Activated naive CD8-positive, alpha-beta T cell (primary cell): ENCODE results near the gene ANTXRL.

Source experiments
- H3K27ac Mint-ChIP-seq: one replicate; pipeline ENCODE4 v1.8.0; 2021; ENCODE audit warnings: mixed read lengths
- H3K27me3 Mint-ChIP-seq: one replicate; pipeline ENCODE4 v1.8.0; 2021; ENCODE audit warnings: mixed read lengths
- H3K36me3 Mint-ChIP-seq: one replicate; pipeline ENCODE4 v1.8.0; 2021; ENCODE audit warnings: mixed read lengths
- H3K4me1 Mint-ChIP-seq: one replicate; pipeline ENCODE4 v1.8.0; 2021; ENCODE audit warnings: low read depth, mixed read lengths
- H3K4me3 Mint-ChIP-seq: one replicate; pipeline ENCODE4 v1.8.0; 2021; ENCODE audit warnings: mild to moderate bottlenecking, mixed read lengths
- H3K9me3 Mint-ChIP-seq: one replicate; pipeline ENCODE4 v1.8.0; 2021; ENCODE audit warnings: low read depth, mixed read lengths

The ANTXRL gene

DNA sequence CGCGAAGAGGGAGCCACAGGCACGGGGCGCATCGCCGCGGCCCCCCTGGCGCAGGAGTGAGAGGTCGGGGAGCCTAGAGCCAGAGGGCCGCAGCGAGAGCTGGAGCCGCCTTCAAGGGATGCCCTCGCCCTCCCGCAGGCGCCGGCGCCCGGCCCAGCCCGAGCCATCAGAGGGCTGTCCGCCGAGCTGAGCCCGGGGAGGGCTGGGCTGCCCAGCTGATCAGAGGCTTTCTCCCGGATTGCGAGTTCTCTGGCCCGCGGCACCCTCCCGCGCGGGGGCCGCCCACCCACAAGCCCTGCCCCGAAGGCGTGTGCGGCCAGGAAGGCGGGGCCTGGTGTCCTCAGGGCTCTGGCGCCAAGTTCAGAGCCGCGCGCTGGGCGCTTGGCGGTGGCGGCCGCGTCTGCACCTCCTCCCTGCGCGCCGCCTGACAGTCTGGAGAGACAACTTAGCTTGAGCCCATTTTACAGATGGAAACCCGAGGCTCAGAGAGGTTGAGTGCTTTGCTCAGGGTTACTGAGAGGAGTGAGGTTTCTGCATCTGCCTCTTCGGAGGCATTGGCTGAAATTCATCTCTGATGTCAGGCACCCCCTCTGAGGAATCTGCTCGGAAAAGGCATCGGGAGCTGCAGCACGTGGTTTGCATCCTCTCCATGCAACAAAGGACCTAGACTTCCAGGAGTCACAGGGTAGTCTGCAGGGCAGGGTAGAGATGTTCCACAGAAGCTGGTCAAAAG, 3.8 kb upstream of the ANTXRL start:
- peak overlapping the region; percentile 86 for H3K4me3 Mint-ChIP-seq
- H3K27ac Mint-ChIP-seq, result no peak overlapping the region
- H3K27me3 Mint-ChIP-seq, result no peaks in the 10 kb centered on the region
- no peaks in the 10 kb centered on the region for H3K9me3 Mint-ChIP-seq
- H3K36me3 Mint-ChIP-seq, result no peaks in the 10 kb centered on the region
- peaks cover 18% of the 10 kb centered on the region for H3K4me1 Mint-ChIP-seq

DNA sequence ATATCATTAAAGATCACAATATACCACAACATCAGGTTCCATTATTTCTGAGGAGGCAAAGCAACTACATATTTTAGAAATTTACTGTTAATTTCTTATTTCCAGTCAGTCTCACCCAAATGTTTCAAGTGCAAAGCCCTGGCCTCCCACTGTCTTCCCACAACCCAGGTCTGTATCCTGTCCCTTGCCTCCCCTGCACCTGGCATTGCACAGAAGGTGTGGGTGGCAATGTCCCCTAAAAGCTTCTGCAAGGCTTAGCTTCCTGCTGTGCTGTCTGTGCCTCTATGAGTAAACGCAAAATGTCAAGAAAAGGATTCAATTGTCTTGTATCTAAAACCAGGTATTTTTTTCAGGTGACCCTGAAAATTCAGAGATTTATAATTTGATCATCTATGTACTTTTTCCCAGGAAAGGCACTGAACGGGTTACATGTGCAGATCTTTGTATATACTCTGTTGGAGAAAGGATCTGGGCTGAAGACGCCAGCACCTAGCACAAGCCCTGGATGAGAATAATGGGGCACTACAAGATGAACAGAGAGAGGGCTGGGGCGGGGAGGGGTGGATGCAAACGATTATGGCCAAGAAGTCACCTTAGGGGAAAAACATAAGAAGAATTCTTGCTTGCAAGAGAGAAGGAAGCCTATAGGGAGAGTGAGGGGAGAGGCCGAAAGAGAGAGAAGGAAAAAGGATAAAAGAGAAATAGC, 3.1 kb upstream of the ANTXRL start:
- H3K27ac Mint-ChIP-seq, result no peak overlapping the region
- H3K4me1 Mint-ChIP-seq, result peaks cover 18% of the 10 kb centered on the region
- H3K9me3 Mint-ChIP-seq, result no peaks in the 10 kb centered on the region
- H3K27me3 Mint-ChIP-seq, result no peaks in the 10 kb centered on the region
- peak overlapping the region; percentile 86 for H3K4me3 Mint-ChIP-seq
- no peaks in the 10 kb centered on the region for H3K36me3 Mint-ChIP-seq

DNA sequence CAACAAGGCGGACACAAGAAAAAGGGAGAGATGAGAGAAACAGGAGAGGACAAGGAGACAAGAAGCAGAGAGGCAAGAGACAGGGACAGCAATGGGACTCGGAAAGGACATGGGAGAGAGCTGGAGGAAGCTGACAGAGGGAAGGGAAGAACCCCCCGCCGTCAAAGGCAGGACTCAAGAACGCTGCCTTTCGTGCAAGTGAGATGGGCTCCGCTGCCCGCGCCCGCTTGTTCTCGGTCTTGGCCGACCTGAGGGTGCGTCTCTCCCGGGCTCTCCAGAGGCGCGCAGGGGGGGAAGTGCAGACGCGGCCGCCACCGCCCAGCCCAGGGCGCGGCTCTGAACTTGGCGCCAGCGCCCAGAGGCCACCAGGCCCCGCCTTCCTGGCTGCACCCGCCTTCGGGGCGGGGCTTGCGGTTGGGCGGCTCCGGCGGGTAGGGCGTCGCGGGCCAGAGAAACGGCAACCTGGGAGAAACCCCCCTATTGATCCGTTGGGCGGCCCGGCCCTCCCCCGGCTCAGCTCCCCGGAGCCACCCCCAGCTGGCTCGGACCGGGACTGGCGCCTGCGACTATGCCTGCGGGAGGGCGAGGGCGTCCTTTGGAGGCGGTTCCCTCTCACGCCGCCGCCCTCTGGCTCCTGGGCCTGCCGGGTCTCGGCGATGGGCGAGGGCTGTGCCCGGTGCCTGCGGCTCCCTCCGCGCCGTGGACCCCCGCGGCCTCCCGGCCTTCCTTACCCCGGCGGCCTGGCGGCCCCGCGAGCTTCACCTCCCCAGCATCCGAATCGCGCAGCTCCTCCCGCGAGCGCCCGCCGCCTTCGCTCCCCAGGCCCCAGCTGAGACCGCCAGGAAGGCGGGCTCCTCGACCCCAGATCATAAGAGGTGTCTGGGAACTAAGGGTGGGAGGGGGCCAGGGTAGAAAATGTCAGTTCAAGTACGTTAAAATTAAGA, 2.2 kb upstream of the ANTXRL start:
- Mint-ChIP-seq H3K27ac (no peak overlapping the region), H3K27me3 (no peaks in the 10 kb centered on the region), H3K4me3 (peak overlapping the region; percentile 86), H3K9me3 (no peaks in the 10 kb centered on the region), H3K4me1 (peaks cover 18% of the 10 kb centered on the region), H3K36me3 (no peaks in the 10 kb centered on the region)

DNA sequence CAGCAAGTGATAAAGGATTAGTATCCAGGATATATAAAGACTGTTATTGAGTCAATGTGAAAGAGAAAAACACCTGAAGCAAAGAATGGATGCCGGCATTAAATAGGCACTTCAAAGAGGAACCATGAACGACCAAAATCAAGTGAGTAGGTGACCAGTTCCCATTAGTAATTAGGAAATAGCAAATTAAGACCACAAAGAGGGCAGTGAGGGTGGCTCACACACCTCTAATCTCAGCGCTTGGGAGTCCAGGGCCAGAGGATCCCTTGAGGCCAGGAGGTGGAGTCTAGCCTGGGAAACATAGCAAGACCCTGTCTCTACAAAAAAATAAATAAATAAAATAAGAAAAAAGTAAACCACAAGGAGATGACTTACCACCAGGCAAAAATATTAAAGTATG, 1.5 kb upstream of the ANTXRL start:
- Mint-ChIP-seq H3K27ac (no peak overlapping the region), H3K36me3 (no peaks in the 10 kb centered on the region), H3K9me3 (no peaks in the 10 kb centered on the region), H3K4me3 (peak overlapping the region; percentile 82), H3K27me3 (no peaks in the 10 kb centered on the region), H3K4me1 (peaks cover 18% of the 10 kb centered on the region)

DNA sequence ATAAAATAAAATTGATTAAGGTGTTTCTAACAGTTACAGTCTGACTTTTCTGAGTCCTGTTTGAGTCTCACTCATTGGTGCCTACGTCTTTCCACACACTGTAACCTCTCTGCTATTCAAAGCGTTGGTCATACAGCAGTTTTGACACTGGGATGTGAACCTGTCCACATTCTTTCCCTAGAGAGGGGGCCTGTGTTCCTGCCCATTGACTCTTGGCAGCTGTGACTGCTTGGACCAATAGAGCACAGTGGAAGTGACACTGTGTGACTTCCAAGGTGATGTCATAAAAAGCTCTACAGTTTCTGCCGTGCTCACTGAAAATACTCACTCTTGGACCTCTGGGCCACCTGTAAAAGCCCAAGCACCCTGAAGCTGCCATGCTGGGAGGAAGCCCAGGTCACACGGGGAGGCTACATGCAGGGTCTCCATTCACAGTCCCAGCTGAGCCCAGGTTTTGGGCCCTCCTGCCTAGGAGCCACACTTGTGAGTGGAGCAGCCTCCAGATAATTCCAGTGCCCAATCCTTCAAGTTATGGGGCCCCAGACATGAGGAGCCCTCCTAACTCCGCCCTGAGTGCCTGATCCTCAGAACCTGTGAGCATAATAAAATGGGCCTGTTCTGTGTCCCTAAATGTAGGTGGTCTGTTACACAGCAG, 704 bp upstream of the ANTXRL start:
- no peaks in the 10 kb centered on the region for H3K27me3 Mint-ChIP-seq
- H3K9me3 Mint-ChIP-seq, result no peaks in the 10 kb centered on the region
- H3K36me3 Mint-ChIP-seq, result no peaks in the 10 kb centered on the region
- H3K27ac Mint-ChIP-seq, result no peak overlapping the region
- peaks cover 18% of the 10 kb centered on the region for H3K4me1 Mint-ChIP-seq
- no peak overlapping the region for H3K4me3 Mint-ChIP-seq

DNA sequence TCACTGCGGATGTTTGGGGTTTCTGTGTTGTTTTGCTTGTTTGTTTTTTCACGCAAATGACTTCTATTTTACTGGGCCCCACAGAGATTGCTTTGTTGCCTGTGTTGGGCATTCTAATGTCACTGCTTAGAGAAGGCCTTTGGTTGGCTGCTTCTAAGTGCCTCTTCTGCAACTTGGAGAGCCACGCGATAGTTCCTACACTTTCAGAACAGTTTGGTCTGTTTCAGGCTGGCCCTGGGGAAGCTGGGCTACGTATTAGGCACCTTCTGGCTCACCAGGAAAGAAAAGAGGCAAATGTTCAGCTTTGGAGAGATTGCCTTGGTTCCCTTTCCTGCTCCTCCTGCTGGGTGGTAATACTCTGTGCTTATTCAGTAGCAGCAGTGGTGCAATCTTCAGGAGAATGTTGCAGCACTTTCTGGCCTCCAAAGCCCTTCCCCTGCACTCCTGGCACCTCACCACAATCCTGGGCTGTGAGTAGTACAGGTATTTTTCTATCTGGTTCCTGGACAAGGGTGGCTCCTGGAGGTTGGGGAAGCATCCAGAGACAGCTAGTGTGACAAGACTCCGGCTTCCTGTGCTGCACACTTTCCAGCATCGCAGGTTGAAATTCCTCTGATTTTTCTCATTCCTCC, 1.2 kb downstream of the ANTXRL start:
- Mint-ChIP-seq H3K27me3 (no peaks in the 10 kb centered on the region), H3K4me3 (no peak overlapping the region), H3K36me3 (no peaks in the 10 kb centered on the region), H3K27ac (no peak overlapping the region), H3K9me3 (no peaks in the 10 kb centered on the region), H3K4me1 (peaks cover 14% of the 10 kb centered on the region)

DNA sequence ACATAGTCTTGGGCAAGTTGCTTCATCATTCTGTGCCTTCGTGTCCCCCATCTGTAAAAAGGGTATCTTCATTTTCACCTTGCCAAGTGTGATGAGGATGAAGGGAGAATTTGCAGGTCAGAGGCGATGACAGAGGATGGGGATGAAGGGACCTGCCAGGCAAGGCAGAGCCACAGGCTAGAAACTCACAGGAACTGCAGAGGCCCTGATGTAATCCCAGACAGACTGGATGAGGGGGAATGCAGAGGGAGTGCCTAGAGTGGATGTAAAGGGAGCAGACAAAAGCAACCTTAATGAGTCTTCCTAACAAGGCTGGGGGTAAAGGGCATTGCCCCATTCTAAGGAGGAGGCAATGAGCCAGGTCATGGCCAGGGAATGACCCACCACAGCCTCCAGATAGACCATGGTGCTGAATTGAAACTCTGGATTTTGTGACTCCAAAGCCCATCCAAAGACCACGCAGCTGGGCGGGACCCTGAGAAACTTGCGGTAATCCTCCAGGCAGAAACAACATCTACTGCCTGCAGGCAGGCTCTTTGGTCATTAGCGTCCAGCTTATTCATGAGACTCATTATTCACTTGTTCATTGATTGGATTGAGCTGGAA, 1.9 kb downstream of the ANTXRL start:
- Mint-ChIP-seq H3K4me1 (peaks cover 8% of the 10 kb centered on the region), H3K27ac (no peak overlapping the region), H3K9me3 (no peaks in the 10 kb centered on the region), H3K4me3 (no peak overlapping the region), H3K27me3 (no peaks in the 10 kb centered on the region), H3K36me3 (no peaks in the 10 kb centered on the region)

DNA sequence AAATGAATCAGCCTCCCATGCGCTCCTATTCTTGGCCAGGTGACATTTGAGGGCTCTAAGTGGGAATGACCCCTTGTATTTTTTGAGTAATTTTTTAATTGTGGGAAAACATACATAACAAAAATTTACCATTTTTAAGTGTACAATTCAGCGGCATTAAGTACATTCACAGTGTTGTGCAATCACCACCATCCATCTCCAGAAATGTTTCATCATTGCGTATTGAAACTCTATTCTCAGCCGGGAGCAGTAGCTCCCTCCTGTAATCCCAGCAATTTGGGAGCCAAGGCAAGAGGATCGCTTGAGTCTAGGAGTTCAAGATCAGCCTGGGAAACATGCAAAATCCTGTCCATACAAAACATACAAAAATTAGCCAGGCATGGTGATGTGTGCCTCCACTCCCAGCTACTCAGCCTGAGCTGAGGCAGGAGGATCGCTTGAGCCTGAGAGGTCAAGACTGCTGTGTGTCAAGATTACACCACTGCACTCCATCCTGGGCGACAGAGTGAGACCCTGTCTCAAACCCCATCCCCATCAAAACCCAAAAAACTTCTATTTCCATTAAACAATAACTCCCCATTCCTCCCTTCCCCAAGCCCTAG, 2.5 kb downstream of the ANTXRL start:
- no peak overlapping the region for H3K4me3 Mint-ChIP-seq

DNA sequence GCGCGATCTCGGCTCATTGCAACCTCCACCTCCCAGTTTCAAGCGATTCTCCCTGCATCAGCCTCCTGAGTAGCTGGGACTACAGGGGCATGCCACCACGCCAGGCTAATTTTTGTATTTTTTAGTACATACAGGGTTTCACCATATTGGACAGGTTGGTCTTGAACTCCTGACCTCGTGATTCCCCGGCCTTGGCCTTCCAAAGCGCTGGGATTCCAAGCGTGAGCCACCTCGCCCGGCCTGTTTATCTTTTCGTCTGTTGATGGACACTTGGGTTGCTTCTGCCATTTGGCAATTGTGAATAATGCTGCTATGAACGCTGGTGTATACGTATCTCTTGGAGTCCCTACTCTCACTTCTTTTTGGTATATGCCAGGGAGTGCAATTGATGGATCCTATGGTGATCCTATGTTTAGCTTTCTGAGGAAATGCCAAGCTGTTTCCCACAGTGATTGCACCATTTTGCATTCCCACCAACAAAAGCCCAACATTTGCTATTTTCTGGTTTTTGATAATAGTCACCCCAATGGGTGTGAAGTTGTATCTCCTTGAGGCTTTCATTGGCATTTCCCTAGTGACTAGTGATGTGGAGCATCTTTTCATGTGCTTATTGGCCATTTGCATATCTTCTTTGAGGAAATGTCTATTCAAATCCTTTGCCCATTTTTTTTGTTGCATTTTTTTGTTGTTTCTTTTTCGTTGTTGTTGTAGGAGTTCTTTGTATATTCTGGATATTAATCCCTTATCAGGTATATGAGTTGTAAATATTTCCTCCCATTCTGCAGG, 3.5 kb downstream of the ANTXRL start:
- Mint-ChIP-seq H3K9me3 (no peaks in the 10 kb centered on the region), H3K36me3 (no peaks in the 10 kb centered on the region), H3K27ac (no peak overlapping the region), H3K4me1 (no peaks in the 10 kb centered on the region), H3K4me3 (no peak overlapping the region), H3K27me3 (no peaks in the 10 kb centered on the region)

More for the DNA sequence above, 2.5 kb downstream of the ANTXRL start:
- Mint-ChIP-seq H3K27me3 (no peaks in the 10 kb centered on the region), H3K27ac (no peak overlapping the region), H3K4me1 (peaks cover 3% of the 10 kb centered on the region), H3K36me3 (no peaks in the 10 kb centered on the region), H3K9me3 (no peaks in the 10 kb centered on the region)

DNA sequence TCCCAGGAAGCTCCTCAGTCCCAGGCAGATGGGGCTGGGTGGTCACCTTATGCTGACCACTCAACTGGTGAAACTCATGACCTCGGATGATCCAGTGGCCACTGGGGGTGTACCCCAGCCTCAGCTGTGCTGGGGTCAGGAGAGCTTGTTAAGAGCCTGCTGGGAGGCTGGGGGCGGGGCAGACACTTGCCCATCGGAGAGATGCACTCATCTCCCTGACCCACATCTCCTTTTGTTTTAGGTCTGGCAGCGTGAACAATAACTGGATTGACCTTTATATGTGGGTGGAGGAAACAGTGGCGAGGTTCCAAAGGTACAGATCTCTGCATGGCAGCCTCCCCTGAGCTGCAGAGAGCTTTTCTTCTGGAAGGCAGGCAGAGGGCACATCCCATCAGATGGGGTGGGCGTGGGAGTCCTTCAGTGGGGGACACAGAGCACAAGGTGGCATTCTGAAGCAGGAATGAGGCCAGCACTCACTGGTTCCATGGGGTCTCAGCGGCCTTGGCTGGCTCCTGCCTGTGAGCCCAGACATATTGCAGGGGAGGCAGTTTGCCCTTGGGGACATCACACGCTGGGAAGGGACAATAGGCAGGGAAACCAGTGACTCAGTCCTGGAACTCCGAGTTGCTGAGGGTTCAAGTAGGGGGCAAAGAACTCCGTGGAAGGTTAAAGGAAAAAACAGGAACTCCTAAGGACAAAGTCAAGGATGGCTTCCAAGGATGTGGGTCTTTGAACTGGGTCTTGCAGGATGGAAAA, 5.2 kb downstream of the ANTXRL start:
- no peak overlapping the region for H3K27ac Mint-ChIP-seq
- H3K36me3 Mint-ChIP-seq, result no peaks in the 10 kb centered on the region
- H3K4me1 Mint-ChIP-seq, result no peaks in the 10 kb centered on the region
- no peak overlapping the region for H3K4me3 Mint-ChIP-seq
- H3K9me3 Mint-ChIP-seq, result no peaks in the 10 kb centered on the region
- no peaks in the 10 kb centered on the region for H3K27me3 Mint-ChIP-seq

DNA sequence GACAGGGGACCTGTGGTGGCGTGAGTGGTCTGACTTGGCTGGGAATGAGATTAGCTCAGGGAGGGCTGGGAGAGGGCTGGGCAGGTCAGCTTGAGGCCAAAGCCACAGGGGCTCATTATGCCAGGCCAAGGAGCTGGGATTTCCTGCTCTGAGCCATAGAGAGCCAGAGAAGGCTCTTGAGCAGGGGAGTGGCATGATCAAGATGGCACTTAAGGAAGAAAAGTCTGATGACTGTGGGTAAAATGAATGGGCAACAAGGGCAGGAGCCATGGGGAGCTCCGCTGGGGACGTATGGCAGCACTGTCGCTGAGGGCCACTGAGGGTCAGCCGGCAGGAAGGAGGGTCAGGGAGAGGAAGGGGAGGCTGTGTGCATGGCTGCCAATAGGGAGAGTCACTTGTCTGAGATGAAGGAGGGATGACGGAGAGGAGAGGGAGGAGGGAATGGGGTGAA, 5.8 kb downstream of the ANTXRL start:
- Mint-ChIP-seq H3K27me3 (no peaks in the 10 kb centered on the region), H3K4me3 (no peak overlapping the region), H3K4me1 (no peaks in the 10 kb centered on the region), H3K27ac (no peak overlapping the region), H3K9me3 (no peaks in the 10 kb centered on the region), H3K36me3 (no peaks in the 10 kb centered on the region)

DNA sequence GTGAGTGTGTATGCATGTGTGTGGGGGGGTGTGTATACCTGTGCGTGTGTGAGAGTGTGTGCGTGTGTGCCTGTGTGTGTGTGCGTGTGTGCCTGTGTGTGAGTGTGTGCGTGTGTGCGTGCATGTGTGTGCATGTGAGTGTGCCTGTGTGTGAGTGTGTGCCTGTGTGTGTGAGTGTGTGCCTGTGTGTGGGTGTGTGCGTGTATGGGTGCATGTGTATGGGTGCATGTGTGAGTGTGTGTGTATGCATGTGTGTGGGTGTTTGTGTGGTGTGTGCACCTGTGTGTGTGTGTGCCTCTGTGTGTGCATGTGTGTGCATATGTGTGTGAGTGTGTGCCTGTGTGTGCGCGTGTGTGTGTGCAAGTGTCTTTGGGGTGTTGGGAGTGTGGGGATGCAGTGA, 6.4 kb downstream of the ANTXRL start:
- Mint-ChIP-seq H3K9me3 (no peaks in the 10 kb centered on the region), H3K4me1 (peaks cover 4% of the 10 kb centered on the region), H3K4me3 (no peak overlapping the region), H3K27me3 (no peaks in the 10 kb centered on the region), H3K36me3 (no peaks in the 10 kb centered on the region), H3K27ac (no peak overlapping the region)
